GM18502 (cell line): ENCODE measurements around the gene GGTLC3.
"Not testable (repeated sequence)": the region's sequence is repeated elsewhere in the genome, so short reads cannot be mapped to it uniquely, and the experiment has no call there.

Experiments
- ATAC-seq: cut with Tn5 transposase; IDR thresholded peaks from one replicate; pipeline ENCODE4 v1.9.1; 2021; ENCODE audit warnings: mild to moderate bottlenecking; ENCODE audit not compliant: unreplicated experiment, poor library complexity

GGTLC3 gene

GRCh38 chr22:18518061-18518460, at the start of gene GGTLC3:
GGTLC3 (minus strand) TSS chr22:18518161; CDS start chr22:18517897, 264 bp downstream.
- not testable (repeated sequence) for ATAC-seq

- ATAC-seq: not testable (repeated sequence)
These were observed 42.4 kb upstream of the GGTLC3 start for GRCh38 chr22:18560099-18560974.

GRCh38 chr22:18558939-18559338, 41.0 kb upstream of the GGTLC3 start:
- not testable (repeated sequence) for ATAC-seq

GRCh38 chr22:18558516-18558915, 40.6 kb upstream of the GGTLC3 start:
- ATAC-seq: not testable (repeated sequence)

- ATAC-seq: not testable (repeated sequence)
These were observed 36.6 kb upstream of the GGTLC3 start for GRCh38 chr22:18554280-18555256.

GRCh38 chr22:18552839-18553597, 35.1 kb upstream of the GGTLC3 start:
- ATAC-seq: not testable (repeated sequence)

GRCh38 chr22:18551046-18551445, 33.1 kb upstream of the GGTLC3 start:
- ATAC-seq: not testable (repeated sequence)

- not testable (repeated sequence) for ATAC-seq
These were observed 31.7 kb upstream of the GGTLC3 start for GRCh38 chr22:18549458-18550179.

- ATAC-seq: not testable (repeated sequence)
These were observed 26.7 kb upstream of the GGTLC3 start for GRCh38 chr22:18544615-18545014.

- not testable (repeated sequence) for ATAC-seq
These were observed 25.4 kb upstream of the GGTLC3 start for GRCh38 chr22:18543400-18543799.

GRCh38 chr22:18539994-18540393, 22.0 kb upstream of the GGTLC3 start:
- ATAC-seq: not testable (repeated sequence)

GRCh38 chr22:18534315-18534714, 16.4 kb upstream of the GGTLC3 start:
- ATAC-seq: not testable (repeated sequence)

- not testable (repeated sequence) for ATAC-seq
These were observed 15.7 kb upstream of the GGTLC3 start for GRCh38 chr22:18533633-18534032.

- ATAC-seq: peak; percentile 21
These were observed 11.6 kb upstream of the GGTLC3 start for GRCh38 chr22:18529416-18530145.

GRCh38 chr22:18528597-18529415, 10.8 kb upstream of the GGTLC3 start:
- peak; percentile 73 for ATAC-seq

GRCh38 chr22:18527752-18528596, 10.0 kb upstream of the GGTLC3 start, which contains the start of gene TMEM191B:
TMEM191B (plus strand) TSS chr22:18527802; CDS start chr22:18527981, 179 bp downstream.
- peak; percentile 26 for ATAC-seq

- ATAC-seq: not testable (repeated sequence)
These were observed 5.4 kb upstream of the GGTLC3 start for GRCh38 chr22:18523328-18523727.
